Hepatocyte (in vitro differentiated cells): ENCODE results near the gene INS.

Source experiments
- EZH2 ChIP-seq: fragments of 200-600 bp; sonication (generic); IDR thresholded peaks from 2 replicates; pipeline ENCODE4 v1.6.1; 2016; ENCODE audit warnings: antibody characterized with exemption, mild to moderate bottlenecking, borderline replicate concordance
- EZH2phosphoT487 ChIP-seq: fragments of 200-600 bp; sonication (generic); IDR thresholded peaks from one replicate; pipeline ENCODE4 v1.6.1; 2018; ENCODE audit warnings: antibody characterized with exemption, mild to moderate bottlenecking, low read depth, moderate library complexity; ENCODE audit not compliant: unreplicated experiment, severe bottlenecking
- TF ChIP-seq, protein P1 (sequence below): fragments of 200-600 bp; sonication (generic); IDR thresholded peaks from 2 replicates; pipeline ENCODE4 v1.5.1; 2016; ENCODE audit warnings: antibody characterized with exemption, mild to moderate bottlenecking; ENCODE audit not compliant: poor library complexity

DNA sequence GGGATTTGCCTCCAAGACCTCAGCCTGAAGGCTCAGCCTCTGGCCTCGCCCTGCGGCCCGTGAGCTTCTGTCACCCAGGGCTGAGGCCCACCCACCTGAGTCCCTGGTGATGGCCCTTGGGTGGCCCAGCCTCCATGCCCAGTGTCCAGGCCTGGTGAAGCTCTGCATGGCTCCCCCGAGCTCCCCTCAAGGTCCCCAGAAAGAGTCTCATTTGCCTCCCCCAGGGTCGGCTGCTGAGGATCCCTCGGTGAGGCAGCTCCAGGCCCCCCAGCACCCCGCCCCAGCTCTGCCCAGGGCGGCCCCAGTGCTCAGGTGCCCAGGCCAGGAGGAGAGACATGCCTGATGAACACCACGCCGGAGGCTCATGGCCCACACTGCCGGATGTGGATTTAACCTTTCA, 12.8 kb upstream of the INS start:
- TF ChIP-seq EZH2 = no peak
- TF ChIP-seq, protein P1, sequence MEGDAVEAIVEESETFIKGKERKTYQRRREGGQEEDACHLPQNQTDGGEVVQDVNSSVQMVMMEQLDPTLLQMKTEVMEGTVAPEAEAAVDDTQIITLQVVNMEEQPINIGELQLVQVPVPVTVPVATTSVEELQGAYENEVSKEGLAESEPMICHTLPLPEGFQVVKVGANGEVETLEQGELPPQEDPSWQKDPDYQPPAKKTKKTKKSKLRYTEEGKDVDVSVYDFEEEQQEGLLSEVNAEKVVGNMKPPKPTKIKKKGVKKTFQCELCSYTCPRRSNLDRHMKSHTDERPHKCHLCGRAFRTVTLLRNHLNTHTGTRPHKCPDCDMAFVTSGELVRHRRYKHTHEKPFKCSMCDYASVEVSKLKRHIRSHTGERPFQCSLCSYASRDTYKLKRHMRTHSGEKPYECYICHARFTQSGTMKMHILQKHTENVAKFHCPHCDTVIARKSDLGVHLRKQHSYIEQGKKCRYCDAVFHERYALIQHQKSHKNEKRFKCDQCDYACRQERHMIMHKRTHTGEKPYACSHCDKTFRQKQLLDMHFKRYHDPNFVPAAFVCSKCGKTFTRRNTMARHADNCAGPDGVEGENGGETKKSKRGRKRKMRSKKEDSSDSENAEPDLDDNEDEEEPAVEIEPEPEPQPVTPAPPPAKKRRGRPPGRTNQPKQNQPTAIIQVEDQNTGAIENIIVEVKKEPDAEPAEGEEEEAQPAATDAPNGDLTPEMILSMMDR = no peak
- no peak for TF ChIP-seq EZH2phosphoT487
